Transverse colon (tissue), 4 donors: ENCODE data around the gene TMC6. TPM values are rescaled to one million over a fixed set of nuclear protein-coding genes. Genes with fewer than 3 reads are reported as not detected.

Experiments
- DNase-seq: peaks from one replicate; pipeline ENCODE4 v3.0.0-alpha.2; 2019
- H3K27ac ChIP-seq, 4 donors: fragments of 200-600 bp; sonication (generic); 2 replicates each; pipeline ENCODE4 v1.5.1; 2016 to 2018; ENCODE audit warnings: inconsistent platforms in 4 of 4
- H3K27me3 ChIP-seq: fragments of 200-600 bp; sonication (generic); 2 replicates; pipeline ENCODE4 v1.5.1; 2017; ENCODE audit warnings: inconsistent platforms
- H3K36me3 ChIP-seq, 4 donors: fragments of 200-600 bp; sonication (generic); 2 replicates each; pipeline ENCODE4 v1.5.1; 2017 to 2019; ENCODE audit warnings: inconsistent platforms in 4 of 4
- H3K4me1 ChIP-seq, 4 donors: fragments of 200-600 bp; sonication (generic); 2 replicates each; pipeline ENCODE4 v1.5.1; 2017 to 2020; ENCODE audit warnings: inconsistent platforms in 4 of 4
- H3K4me3 ChIP-seq, 4 donors: fragments of 200-600 bp; sonication (generic); 1 replicate in 1 of 4; 2 replicates in 3 of 4; pipeline versions ENCODE4 v1.5.1 to v1.6.1; 2017 to 2019; ENCODE audit warnings: inconsistent platforms in 4 of 4
- H3K9me3 ChIP-seq, 2 donors: fragments of 200-600 bp; sonication (generic); 2 replicates each; pipeline ENCODE4 v1.5.1; 2017 to 2019; ENCODE audit warnings: inconsistent platforms in 2 of 2
- EP300 ChIP-seq: sonication (generic); formaldehyde crosslinking; IDR thresholded peaks from one replicate; pipeline ENCODE4 v1.6.1; 2017; ENCODE audit warnings: antibody characterized with exemption, low read depth
- POLR2A ChIP-seq: fragments of 450-650 bp; IDR thresholded peaks from one replicate; pipeline ENCODE4 v1.6.1; 2016; ENCODE audit warnings: antibody characterized with exemption, mild to moderate bottlenecking, moderate library complexity
- POLR2AphosphoS5 ChIP-seq, 3 donors: sonication (generic); formaldehyde crosslinking; IDR thresholded peaks; one replicate each; pipeline ENCODE4 v1.6.1; 2016; ENCODE audit warnings: antibody characterized with exemption in 3 of 3
- WGBS, 2 donors: methylation state at CpG; one replicate each; pipeline ENCODE4 v1.1.5; 2018; ENCODE audit warnings: low coverage in 1 of 2; 5-methylcytosine and 5-hydroxymethylcytosine counted together
- in situ Hi-C, 4 donors: fragments of 200-750 bp; cut with MboI; loops; one replicate each; pipeline versions ENCODE4 v1.15.0 to v1.15.1; 2017; ENCODE audit warnings: low sequenced_read_pairs in 3 of 4, low pct_ligation_motif_present in 1 of 4, low pct_unique_long_range_greater_than_20kb in 1 of 4
- intact Hi-C: fragments of 100-400 bp; cut with DNase I; formaldehyde crosslinking; loops from one replicate; pipeline ENCODE4 v1.15.1; 2023; ENCODE audit warnings: low total_unique reads
- small RNA-seq, 4 donors: library from RNA; depleted of rRNA; stranded (forward); fragments of <200 nt; gene quantifications; one replicate each; pipeline ENCODE3, GENCODE V24; 2016
- total RNA-seq, 4 donors: library from RNA; depleted of rRNA; stranded (reverse); fragments of >200 nt; gene quantifications; one replicate each; pipeline ENCODE4 v1.1.0, GENCODE V29; 2016
- TF ChIP-seq, protein P1 (sequence below), 5 experiments: fragments of 200-600 bp in 3 of 5; fragments of 450-650 bp in 2 of 5; sonication (generic) in 3 of 5; IDR thresholded peaks; 1 replicate in 2 of 5; 2 replicates in 3 of 5; pipeline ENCODE4 v1.5.1; 2016 to 2017; ENCODE audit warnings: antibody characterized with exemption in 5 of 5, inconsistent platforms in 3 of 5, mild to moderate bottlenecking in 2 of 5, moderate library complexity in 1 of 5

Gene TMC6
- total RNA-seq, 4 donors from 2014 or later = 39.7 to 181 (median 68.0) TPM

DNA sequence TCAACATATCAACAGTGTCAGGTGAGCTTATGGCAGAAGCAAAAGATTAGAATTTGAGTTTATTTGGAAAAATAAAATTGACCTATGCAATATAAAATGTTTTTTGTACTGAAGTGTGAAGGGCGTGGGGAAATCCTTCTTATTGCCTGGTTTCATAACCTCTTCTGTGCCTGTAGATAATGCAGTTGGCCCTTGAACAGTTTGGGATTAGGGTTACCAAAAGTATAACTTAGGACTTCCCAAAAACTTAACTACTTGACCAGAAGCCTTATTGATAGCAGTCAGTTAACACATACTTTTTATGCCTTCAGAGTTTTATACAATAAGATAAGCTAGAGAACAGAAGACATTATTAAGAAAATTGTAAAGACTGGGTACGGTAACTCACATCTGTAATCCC is 66.0 kb downstream of the TMC6 start:
- in situ Hi-C loops (no loop called here), intact Hi-C loops (no loop called here)
- no peak for DNase-seq
- no peak overlapping the region for H3K4me3 ChIP-seq
- 81 to 93% methylated on average over 1 to 2 of the region's 2 CpGs for WGBS, 2 donors
- H3K36me3 ChIP-seq = no peaks in the 10 kb centered on the region
- H3K27me3 ChIP-seq = no peaks in the 10 kb centered on the region
- H3K4me1 ChIP-seq = peaks cover 0 to 12% (median 4%) of the 10 kb centered on the region in 4 donors
- no peaks in the 10 kb centered on the region for H3K9me3 ChIP-seq
- TF ChIP-seq POLR2AphosphoS5 (IDR thresholded peaks at IDR 0.05) (no peak), POLR2A (no peak), EP300 (no peak)
- TF ChIP-seq, protein P1, sequence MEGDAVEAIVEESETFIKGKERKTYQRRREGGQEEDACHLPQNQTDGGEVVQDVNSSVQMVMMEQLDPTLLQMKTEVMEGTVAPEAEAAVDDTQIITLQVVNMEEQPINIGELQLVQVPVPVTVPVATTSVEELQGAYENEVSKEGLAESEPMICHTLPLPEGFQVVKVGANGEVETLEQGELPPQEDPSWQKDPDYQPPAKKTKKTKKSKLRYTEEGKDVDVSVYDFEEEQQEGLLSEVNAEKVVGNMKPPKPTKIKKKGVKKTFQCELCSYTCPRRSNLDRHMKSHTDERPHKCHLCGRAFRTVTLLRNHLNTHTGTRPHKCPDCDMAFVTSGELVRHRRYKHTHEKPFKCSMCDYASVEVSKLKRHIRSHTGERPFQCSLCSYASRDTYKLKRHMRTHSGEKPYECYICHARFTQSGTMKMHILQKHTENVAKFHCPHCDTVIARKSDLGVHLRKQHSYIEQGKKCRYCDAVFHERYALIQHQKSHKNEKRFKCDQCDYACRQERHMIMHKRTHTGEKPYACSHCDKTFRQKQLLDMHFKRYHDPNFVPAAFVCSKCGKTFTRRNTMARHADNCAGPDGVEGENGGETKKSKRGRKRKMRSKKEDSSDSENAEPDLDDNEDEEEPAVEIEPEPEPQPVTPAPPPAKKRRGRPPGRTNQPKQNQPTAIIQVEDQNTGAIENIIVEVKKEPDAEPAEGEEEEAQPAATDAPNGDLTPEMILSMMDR (IDR thresholded peaks at IDR 0.05) = no peak
- no peak overlapping the region for H3K27ac ChIP-seq

Small RNAs within 50 kb of the gene (small RNA-seq; reads per million reads assigned to genes)
- 0 reads per million in 4 donors for gene RNU6-625P

Other genes with a start within 250 kb of the TMC6 start
- 10 to 100 TPM in 2 of 4 donors, 1 to 10 TPM in 2; 7.5 to 16.9 (median 9.9) TPM for gene TNRC6C, start 170.1 kb downstream of the TMC6 start, total RNA-seq
- 10 to 100 TPM in 2 of 4 donors, 1 to 10 TPM in 2; 1.2 to 40.8 (median 9.8) TPM for gene TMC8, start 2.0 kb upstream of the TMC6 start, total RNA-seq
- gene C17orf99, start 17.6 kb upstream of the TMC6 start, total RNA-seq = not detected
- gene SYNGR2, start 39.8 kb upstream of the TMC6 start, total RNA-seq = 100 to 1,000 TPM; 102 to 121 (median 106) TPM
- 10 to 100 TPM in 1 of 4 donors, 1 to 10 TPM in 3; 7.4 to 27.9 (median 9.4) TPM for gene TK1, start 58.3 kb upstream of the TMC6 start, total RNA-seq
- 10 to 100 TPM; 33.7 to 82.4 (median 60.4) TPM for gene AFMID, start 58.6 kb upstream of the TMC6 start, total RNA-seq
- gene BIRC5, start 85.5 kb upstream of the TMC6 start, total RNA-seq = 1 to 10 TPM; 1.2 to 7.9 (median 3.6) TPM
- not detected for gene TMEM235, start 102.9 kb upstream of the TMC6 start, total RNA-seq
- gene SOCS3, start 231.3 kb upstream of the TMC6 start, total RNA-seq = 100 to 1,000 TPM in 1 of 4 donors, 10 to 100 TPM in 3; 22.3 to 230 (median 37.6) TPM
- 10 to 100 TPM; 32.1 to 77.6 (median 60.1) TPM for gene PGS1, start 249.9 kb upstream of the TMC6 start, total RNA-seq